Stomach (tissue), 4 donors: ENCODE results near the gene GNB5.

Source experiments
- POLR2A ChIP-seq, 4 donors: fragments of 450-650 bp; IDR thresholded peaks; one replicate each; pipeline ENCODE4 v1.6.1; 2016; ENCODE audit warnings: antibody characterized with exemption in 4 of 4, control low read depth in 2 of 4, mild to moderate bottlenecking in 1 of 4, moderate library complexity in 1 of 4
- TF ChIP-seq, protein P1 (sequence below), 7 experiments: fragments of 450-650 bp in 4 of 7; fragments of 200-600 bp in 3 of 7; sonication (generic) in 3 of 7; IDR thresholded peaks; one replicate each; pipeline ENCODE4 v1.5.1; 2016 to 2019; ENCODE audit warnings: antibody characterized with exemption in 7 of 7, control low read depth in 2 of 7, mild to moderate bottlenecking in 1 of 7

- no peak for TF ChIP-seq POLR2A (IDR thresholded peaks at IDR 0.05)
- TF ChIP-seq, protein P1, sequence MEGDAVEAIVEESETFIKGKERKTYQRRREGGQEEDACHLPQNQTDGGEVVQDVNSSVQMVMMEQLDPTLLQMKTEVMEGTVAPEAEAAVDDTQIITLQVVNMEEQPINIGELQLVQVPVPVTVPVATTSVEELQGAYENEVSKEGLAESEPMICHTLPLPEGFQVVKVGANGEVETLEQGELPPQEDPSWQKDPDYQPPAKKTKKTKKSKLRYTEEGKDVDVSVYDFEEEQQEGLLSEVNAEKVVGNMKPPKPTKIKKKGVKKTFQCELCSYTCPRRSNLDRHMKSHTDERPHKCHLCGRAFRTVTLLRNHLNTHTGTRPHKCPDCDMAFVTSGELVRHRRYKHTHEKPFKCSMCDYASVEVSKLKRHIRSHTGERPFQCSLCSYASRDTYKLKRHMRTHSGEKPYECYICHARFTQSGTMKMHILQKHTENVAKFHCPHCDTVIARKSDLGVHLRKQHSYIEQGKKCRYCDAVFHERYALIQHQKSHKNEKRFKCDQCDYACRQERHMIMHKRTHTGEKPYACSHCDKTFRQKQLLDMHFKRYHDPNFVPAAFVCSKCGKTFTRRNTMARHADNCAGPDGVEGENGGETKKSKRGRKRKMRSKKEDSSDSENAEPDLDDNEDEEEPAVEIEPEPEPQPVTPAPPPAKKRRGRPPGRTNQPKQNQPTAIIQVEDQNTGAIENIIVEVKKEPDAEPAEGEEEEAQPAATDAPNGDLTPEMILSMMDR (IDR thresholded peaks at IDR 0.05) = no peak
Observed at GRCh38 chr15:52083603-52084002, 107.6 kb downstream of the GNB5 start.
